ENCODE measurements around the gene ALG1. TPM values are rescaled to one million over a fixed set of nuclear protein-coding genes. Genes with fewer than 3 reads are reported as not detected.
A peak's percentile ranks its signal among the peaks of the same experiment; 100 is the strongest.
"Not testable (repeated sequence)": the region's sequence is repeated elsewhere in the genome, so short reads cannot be mapped to it uniquely, and the experiment has no call there.

ALG1 gene
- total RNA-seq, 1 donor from 2014 or later = 7.7 TPM

- DNase-seq (ENCODE audit: missing footprints) (no peak), ATAC-seq (no peak)
- intact Hi-C loops (cut with DNase I) = no loop called here
These were observed 1.8 kb upstream of the ALG1 start for GRCh38 chr16:5069854-5070253.

DNA sequence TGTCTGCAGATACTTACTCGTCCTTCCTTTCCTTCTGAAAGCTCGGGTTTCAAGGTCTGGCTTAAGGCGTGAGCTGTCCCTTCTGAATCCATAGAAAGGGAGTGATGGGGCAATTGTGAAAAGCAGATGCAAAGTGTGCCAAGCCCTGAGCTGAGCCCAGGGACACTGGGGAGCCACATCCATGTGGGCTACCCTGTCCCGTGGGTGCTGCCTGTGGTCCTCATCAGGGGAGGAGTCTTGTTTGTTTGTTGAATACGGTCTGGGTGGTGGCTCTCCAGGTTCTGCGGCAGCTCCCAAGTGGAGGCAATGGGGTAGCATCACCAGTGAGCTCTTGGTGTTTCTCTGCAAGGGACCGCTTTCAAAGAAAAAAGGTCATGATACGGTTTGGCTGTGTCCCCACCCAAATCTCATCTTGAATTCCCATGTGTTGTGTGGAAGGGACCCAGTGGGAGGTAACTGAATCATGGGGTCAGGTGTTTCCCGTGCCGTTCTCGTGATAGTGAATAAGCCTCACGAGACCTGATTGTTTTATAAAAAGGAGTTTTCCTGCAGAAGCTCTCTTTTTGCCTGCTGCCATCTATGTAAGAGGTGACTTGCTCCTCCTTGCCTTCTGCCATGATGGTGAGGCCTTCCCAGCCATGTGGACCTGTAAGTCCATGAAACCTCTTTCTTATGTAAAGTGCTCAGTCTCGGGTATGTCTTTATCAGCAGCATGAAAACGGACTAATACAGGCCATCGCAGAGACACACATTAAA is 1.0 kb upstream of the ALG1 start:
- DNase-seq (ENCODE audit: missing footprints) = peak; percentile 37
- intact Hi-C loops (cut with DNase I) = no loop called here

DNA sequence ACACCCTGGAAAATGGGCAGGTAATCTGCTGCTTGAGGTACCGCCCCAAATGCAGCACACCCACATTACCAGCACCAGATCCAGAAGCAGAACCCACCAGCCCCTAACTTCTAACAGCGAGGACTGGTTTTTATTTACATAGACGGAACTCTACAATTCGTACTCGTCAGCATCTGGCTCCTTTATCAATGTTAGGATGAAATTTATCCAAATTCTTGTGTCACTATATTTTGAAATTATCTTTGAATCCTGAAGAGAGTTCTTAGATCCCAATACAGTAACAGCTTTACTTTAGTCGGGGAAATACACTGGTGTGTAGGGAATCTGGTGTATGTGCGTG is 332 bp upstream of the ALG1 start:
- ATAC-seq (no peak), DNase-seq (ENCODE audit: missing footprints) (no peak)
- intact Hi-C loops (cut with DNase I) = no loop called here

More for the DNA sequence above, 1.0 kb upstream of the ALG1 start:
- no peak for ATAC-seq

GRCh38 chr16:5072334-5073278 is 963 bp downstream of the ALG1 start:
- ATAC-seq = peak; percentile 6
- peak; percentile 6 for DNase-seq (ENCODE audit: missing footprints)
- intact Hi-C loops (cut with DNase I) = no loop called here

GRCh38 chr16:5073279-5073629 is 1.6 kb downstream of the ALG1 start:
- intact Hi-C loops (cut with DNase I) = no loop called here
- no peak for ATAC-seq
- no peak for DNase-seq (ENCODE audit: missing footprints)

DNA sequence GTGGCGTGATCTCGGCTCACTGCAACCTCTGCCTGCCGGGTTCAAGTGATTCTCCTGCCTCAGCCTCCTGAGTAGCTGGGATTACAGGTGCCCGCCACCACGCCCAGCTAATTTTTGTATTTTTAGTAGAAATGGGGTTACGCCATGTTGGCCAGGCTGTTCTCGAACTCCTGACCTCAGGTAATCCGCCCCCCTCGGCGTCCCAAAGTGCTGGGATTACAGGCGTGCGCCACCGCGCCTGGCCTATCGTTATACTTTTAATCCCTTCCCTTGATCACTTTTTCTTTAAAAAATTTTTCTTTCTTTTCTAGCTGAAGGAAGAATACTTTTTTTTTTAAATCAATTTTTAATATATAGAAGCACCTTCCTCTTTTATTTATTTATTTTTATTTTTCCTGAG is 2.1 kb downstream of the ALG1 start:
- ATAC-seq; intact Hi-C loops (cut with DNase I): not testable (repeated sequence)
- DNase-seq (ENCODE audit: missing footprints) = peak; percentile 32

DNA sequence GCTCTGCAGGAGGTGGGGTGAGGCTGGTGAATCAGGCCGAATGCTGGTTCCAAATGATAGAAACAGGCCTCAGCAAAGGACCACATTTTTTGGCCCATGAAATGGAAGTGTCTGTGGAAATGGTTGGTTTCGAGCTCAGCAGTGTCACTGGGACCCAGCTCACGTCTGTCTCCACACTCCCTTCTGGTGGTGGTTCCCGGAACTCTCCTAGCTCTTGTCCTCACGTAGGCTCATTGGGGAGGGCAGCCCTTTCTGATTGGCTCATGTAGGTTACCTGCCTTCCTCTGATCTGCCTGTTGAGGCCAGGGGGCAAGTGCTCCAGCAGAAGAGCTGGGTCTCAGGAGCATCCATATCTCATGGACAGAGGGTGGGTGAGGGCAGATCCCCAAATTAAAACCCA is 4.0 kb downstream of the ALG1 start:
- DNase-seq (ENCODE audit: missing footprints) = peak; percentile 9
- no peak for ATAC-seq
- intact Hi-C loops (cut with DNase I) = no loop called here

DNA sequence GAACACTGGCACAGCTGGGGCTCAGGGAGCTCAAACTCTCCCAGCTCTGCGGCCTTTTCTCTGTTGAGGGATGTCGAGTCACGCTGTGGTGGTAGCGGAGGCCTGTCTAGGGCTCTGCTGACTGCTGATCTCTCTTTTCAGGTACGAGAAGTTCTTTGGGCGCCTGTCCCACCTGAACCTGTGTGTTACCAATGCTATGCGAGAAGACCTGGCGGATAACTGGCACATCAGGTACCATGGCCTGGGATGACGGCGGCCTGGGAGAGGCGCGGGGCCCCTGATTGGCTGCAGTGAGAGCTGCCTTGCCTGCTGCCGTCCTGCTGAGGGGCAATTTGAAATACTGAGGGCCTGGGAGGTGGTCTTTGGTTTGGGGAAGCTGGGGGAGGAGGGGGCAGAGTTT is 5.7 kb downstream of the ALG1 start:
- ATAC-seq (no peak), DNase-seq (ENCODE audit: missing footprints) (peak; percentile 62)
- intact Hi-C loops (cut with DNase I) = no loop called here

- peak; percentile 56 for DNase-seq (ENCODE audit: missing footprints)
- intact Hi-C loops (cut with DNase I) = no loop called here
- no peak for ATAC-seq
These were observed 7.0 kb downstream of the ALG1 start for GRCh38 chr16:5078626-5079025.

DNA sequence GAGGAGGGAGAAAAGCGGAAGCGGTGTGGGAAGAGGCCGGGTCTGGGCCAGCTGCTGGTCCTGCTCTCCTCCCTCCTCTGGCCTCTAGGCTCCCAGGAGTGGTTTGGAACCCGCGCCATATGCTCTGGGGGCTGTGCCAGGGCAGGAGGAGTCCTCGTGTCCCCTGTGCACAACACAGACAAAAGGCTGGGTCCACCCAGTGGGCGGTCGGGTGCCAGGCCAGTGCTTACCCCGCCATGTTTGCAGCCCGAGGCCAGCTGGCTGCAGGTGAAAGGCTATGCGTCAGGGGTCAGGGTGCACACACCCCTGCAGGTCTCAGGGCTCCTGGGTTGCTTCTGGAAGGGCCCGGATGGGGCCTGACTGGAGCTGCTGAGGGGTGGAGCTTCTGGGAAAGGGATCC is 8.8 kb downstream of the ALG1 start:
- ATAC-seq; intact Hi-C loops (cut with DNase I); DNase-seq (ENCODE audit: missing footprints): not testable (repeated sequence)

DNA sequence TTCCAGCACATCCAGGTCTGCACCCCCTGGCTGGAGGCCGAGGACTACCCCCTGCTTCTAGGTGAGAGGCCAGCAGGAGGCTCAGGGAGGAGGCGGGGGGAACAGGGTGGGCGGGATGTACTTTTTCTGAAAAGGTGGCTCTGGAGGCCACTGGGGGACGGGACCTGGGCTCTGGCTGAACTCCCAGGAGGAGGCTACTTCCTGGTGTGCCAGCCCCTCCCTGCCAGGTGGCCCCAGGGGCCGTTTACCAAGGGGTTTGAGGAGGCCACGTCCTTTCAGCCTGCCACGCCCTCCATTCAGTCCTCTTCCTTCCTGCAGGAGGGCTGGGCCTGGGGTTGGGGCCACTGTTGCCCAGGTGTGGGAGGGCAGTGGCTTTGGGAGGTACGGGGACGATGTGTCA is 9.4 kb downstream of the ALG1 start:
- DNase-seq (ENCODE audit: missing footprints); intact Hi-C loops (cut with DNase I); ATAC-seq: not testable (repeated sequence)

DNA sequence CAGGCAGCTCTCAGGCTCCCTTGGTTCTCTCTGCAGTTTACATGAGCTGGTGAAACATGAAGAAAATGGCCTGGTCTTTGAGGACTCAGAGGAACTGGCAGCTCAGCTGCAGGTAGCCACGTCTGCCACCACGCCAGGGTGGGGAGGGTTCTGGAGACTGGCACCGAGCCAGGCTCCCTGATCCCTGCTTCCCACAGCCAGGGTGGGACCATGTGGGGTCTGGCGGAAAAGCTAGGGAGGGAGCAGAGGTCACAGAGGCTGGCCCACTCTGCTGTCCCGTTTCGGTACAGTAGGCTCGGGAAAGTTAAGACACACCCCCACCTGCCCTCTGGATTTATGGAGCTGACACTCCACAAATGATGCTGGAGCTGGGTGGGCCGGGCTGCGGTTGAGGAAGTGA is 12.0 kb downstream of the ALG1 start:
- DNase-seq (ENCODE audit: missing footprints); intact Hi-C loops (cut with DNase I); ATAC-seq: not testable (repeated sequence)

DNA sequence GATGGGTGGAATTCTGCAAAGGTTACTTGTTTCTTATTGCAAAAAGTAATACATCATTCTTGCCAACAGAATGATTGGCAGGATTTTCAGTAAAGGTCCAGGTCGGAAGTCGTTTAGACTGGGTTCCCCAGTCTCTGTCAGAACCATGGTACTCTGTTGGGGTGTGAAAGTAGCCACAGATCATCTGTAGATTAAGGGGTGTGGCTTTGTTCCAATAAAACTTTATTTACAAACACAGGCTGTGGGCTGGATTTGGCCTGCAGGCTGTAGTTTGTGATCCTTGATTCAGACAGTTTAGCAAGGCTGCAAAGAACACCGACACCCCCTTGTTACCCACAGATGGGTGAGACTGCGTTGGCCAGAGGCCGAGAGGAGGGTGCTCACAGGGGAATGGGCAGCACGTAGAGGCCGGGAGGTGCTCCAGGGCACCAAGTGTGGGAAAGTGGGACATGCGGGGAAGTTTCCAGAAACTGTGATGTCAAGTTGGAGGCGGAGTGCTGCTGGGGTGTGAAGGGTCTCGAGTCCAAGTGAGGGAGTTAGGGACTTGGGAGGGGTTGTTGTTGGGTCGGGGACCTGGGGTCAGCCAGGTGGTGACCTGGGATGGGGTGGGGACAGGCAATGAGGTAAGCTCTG is 12.6 kb downstream of the ALG1 start:
- ATAC-seq; intact Hi-C loops (cut with DNase I); DNase-seq (ENCODE audit: missing footprints): not testable (repeated sequence)

DNA sequence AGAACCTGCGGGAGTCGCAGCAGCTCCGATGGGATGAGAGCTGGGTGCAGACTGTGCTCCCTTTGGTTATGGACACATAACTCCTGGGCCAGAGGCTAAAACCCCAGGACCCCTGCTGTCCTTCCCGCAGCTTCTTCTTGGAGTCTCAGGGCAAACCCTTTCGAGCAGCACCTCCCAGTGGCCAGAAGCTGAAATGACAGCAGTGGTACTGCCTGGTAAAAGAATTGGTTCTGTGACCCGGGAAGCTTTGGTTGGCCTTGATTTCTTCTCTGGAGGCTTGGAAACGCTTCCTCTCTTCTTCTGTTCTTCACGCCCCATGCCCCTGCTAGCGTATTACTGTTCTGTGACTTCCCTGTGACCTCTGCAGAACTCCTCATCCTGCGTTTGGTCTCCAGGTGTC is 13.2 kb downstream of the ALG1 start:
- ATAC-seq; DNase-seq (ENCODE audit: missing footprints); intact Hi-C loops (cut with DNase I): not testable (repeated sequence)

DNA sequence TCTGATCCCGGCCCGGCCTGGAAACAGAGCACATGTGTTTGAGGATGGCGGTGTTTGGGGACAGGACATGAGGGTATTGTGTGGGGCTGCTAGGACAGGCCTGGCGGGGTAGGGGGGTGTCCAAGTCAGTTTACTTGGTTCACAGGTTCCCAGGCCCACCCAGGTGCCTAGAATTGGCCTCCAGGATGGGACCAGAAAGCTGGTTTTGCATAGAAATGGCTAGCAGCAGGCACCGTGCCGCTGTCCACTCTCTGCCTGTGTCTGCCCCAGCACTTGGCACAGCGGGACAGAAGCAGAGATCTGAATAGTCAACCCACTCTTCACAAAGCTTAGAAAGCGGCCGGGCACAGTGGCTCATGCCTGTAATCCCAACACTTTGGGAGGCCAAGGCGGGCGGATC is 14.1 kb downstream of the ALG1 start:
- intact Hi-C loops (cut with DNase I); DNase-seq (ENCODE audit: missing footprints); ATAC-seq: not testable (repeated sequence)

- DNase-seq (ENCODE audit: missing footprints); ATAC-seq; intact Hi-C loops (cut with DNase I): not testable (repeated sequence)
These were observed 16.6 kb downstream of the ALG1 start for GRCh38 chr16:5088086-5088790.

DNA sequence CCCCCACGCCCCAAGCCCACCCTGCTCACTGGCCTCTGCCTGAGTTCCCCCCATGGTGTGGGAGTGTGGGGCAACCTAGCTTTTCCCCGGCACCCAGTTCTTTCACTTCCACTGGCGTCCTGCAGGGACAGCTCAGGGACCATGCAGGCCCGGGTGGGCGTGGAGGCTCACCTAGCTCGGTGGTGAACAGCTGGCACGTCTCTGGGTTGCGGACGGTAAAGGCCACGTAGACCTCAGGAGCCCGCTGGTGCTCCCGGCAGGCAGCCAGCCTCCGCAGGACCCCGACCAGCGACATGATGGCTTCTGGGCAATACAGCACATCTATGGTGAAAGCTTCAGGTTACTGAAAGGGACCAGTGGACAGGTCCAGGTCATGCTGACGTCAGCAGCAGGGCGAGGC is 17.3 kb downstream of the ALG1 start:
- ATAC-seq; DNase-seq (ENCODE audit: missing footprints); intact Hi-C loops (cut with DNase I): not testable (repeated sequence)

- DNase-seq (ENCODE audit: missing footprints); ATAC-seq: not testable (repeated sequence)
- intact Hi-C loops (cut with DNase I) = loop anchor here (10.0 kb wide), 1 partner anchor 285 kb away; the partner anchor contains the start of gene ROGDI
These were observed 18.4 kb downstream of the ALG1 start for GRCh38 chr16:5089911-5090555.
